ENCODE data around the gene PPP2R1A. TPM values are rescaled to one million over a fixed set of nuclear protein-coding genes. Genes with fewer than 3 reads are reported as not detected.
A peak's percentile ranks its signal among the peaks of the same experiment; 100 is the strongest.

The PPP2R1A gene
- total and polyA plus RNA-seq, 2 of the 13 experiments (the other 11 are each of a cell fraction or from before 2014, with no cell fraction given), result 86.7 to 130 TPM

DNA sequence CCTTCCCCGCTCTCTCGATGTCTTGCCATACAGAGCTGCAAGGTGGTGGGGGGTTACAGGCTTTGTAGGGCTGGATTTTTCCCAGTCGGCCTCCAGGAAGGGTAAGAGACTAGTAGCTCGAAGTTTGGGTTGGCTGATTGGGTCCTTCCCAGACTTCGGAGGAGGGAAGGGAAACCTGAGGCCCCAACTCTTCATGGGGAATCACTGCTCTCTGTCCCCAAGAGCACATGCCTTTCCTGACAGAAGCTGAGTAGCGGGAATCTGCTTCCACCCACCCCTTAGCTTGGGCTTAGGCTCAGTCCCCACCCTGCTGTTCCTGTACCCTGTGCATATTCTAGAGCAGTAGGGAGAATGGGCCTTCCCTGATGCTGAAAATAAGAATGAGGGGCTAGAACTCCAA, 39.7 kb downstream of the PPP2R1A start:
- H3K4me2 ChIP-seq (ENCODE audit: low read depth, low read length), result no peak overlapping the region
- ATAC-seq (no peak; the same call in 2 of the 3 replicates), FAIRE-seq (no peak), DNase-seq (ENCODE audit: low spot score) (no peak)
- no peaks in the 10 kb centered on the region for H3K79me2 ChIP-seq (ENCODE audit: insufficient read depth, low read length)
- H4K20me1 ChIP-seq (ENCODE audit: insufficient read depth, low read length), result no peaks in the 10 kb centered on the region
- in situ Hi-C loops (cut with HindIII; ENCODE audit: extremely low pct_ligation_motif_present, low pct_unique_long_range_greater_than_20kb), result no loop called here
- H3K27ac ChIP-seq (ENCODE audit: extremely low read length, insufficient read depth, low read length), result no peak overlapping the region
- TF ChIP-seq, protein P1, sequence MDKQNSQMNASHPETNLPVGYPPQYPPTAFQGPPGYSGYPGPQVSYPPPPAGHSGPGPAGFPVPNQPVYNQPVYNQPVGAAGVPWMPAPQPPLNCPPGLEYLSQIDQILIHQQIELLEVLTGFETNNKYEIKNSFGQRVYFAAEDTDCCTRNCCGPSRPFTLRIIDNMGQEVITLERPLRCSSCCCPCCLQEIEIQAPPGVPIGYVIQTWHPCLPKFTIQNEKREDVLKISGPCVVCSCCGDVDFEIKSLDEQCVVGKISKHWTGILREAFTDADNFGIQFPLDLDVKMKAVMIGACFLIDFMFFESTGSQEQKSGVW (CRISPR knock-in tag; IDR thresholded peaks at IDR 0.05; ENCODE audit: borderline replicate concordance), result no peak
- TF ChIP-seq, protein P2, sequence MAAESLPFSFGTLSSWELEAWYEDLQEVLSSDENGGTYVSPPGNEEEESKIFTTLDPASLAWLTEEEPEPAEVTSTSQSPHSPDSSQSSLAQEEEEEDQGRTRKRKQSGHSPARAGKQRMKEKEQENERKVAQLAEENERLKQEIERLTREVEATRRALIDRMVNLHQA (CRISPR knock-in tag; IDR thresholded peaks at IDR 0.05), result no peak
- TF ChIP-seq ZNF878 (CRISPR knock-in tag; IDR thresholded peaks at IDR 0.05) (no peak), GTF2F1 (IDR thresholded peaks at IDR 0.05; ENCODE audit: low read length) (no peak), POLR2A (IDR thresholded peaks at IDR 0.05; ENCODE audit: insufficient read depth in 1 of 2, low read depth in 2 of 2, low read length in 2 of 2) (0 out of 4 replicates have a peak, but pooled peaks of 1 of the 2 experiments have one; percentile 18), RBM22 (optimal IDR thresholded peaks at IDR 0.05; ENCODE audit: low read length) (peak; percentile 77), POLR2G (IDR thresholded peaks at IDR 0.05; ENCODE audit: low read depth, low read length) (0 out of 2 replicates have a peak, but pooled peaks have one; percentile 24)
- TF ChIP-seq, protein P3, sequence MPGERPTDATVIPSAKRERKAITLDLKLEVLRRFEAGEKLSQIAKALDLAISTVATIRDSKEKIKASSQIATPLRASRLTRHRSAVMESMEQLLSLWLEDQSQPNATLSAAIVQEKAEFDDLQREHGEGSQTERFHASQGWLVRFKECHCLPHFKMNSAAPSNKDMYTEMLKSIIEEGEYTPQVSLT (CRISPR knock-in tag; IDR thresholded peaks at IDR 0.05; ENCODE audit: borderline replicate concordance, low read depth), result no peak
- no peaks in the 10 kb centered on the region for H3K27me3 ChIP-seq (ENCODE audit: control insufficient read depth in 1 of 2, insufficient read depth in 2 of 2, low read length in 2 of 2)
- 80% methylated on average over 3 of the region's 6 CpGs for WGBS (ENCODE audit: low lambda C conversion rate)
- no peak overlapping the region for H3K4me3 ChIP-seq (replicated peaks in 1 of 3; ENCODE audit: insufficient read depth in 1 of 3, low read depth in 2 of 3, low read length in 3 of 3)
- no peak overlapping the region for H2AFZ ChIP-seq (ENCODE audit: low read length)
- peaks cover 4% of the 10 kb centered on the region; the same call in 1 of the 2 replicates for H3K4me1 ChIP-seq (ENCODE audit: insufficient read depth, low read length)
- ChIA-PET CTCF (ENCODE audit: low intra/inter-chr PET ratio, low total read pairs) (no interaction called here), POLR2A (interaction anchor here (1.2 kb wide), 1 partner anchor 40 kb away, joined by 4 read pairs; the partner anchor contains the start of gene PPP2R1A)
- BruUV-seq (replicated peaks), result no TSS peak
- H3K36me3 ChIP-seq (replicated peaks in 1 of 2; ENCODE audit: control insufficient read depth in 1 of 2, insufficient read depth in 2 of 2, low read length in 2 of 2), result peaks cover 8 to 38% of the 10 kb centered on the region in 2 experiments
- no peaks in the 10 kb centered on the region for H3K9me3 ChIP-seq (ENCODE audit: low read length)
- intact Hi-C loops (cut with micrococcal nuclease; ENCODE audit: unreplicated experiment), result no loop called here
- H3K9ac ChIP-seq (ENCODE audit: insufficient read depth, low read depth, low read length), result no peak overlapping the region

All from HepG2 (cell line).